ENCODE results near the gene ZSCAN9. TPM values are rescaled to one million over a fixed set of nuclear protein-coding genes. Genes with fewer than 3 reads are reported as not detected.

ZSCAN9 gene
- total RNA-seq, 1 experiment from 2014 or later: 13.9 TPM

DNA sequence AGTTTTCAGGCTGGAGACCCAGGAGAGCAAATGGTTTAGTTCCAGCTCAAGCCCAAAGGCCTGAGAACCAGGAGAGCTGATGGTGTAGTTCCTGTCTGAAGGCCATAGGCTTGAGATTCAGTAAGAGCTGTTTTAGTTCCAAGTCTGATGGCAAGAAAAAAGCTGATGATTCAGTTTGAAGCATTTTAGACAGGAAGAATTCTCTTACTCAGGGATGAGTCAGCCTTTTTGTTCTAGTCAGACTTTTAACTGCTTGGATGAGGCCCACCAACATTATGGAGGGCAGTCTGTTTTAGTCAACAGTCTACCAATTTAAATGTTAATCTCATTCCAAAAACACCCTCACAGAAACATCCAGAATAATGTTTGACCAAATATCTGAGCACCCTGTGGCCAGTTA is 44.4 kb downstream of the ZSCAN9 start:
- Mint-ChIP-seq H3K27me3 (ENCODE audit: insufficient read depth, unreplicated experiment) (no peaks in the 10 kb centered on the region), H3K36me3 (ENCODE audit: insufficient read depth, unreplicated experiment) (no peaks in the 10 kb centered on the region), H3K4me3 (ENCODE audit: unreplicated experiment) (no peak overlapping the region), H3K4me1 (ENCODE audit: low read depth, unreplicated experiment) (no peaks in the 10 kb centered on the region), H3K27ac (ENCODE audit: unreplicated experiment) (no peak overlapping the region), H3K9me3 (ENCODE audit: unreplicated experiment) (no peaks in the 10 kb centered on the region)
- Histone ChIP-seq H3K36me3 (ENCODE audit: control insufficient read depth, insufficient read depth, low read length) (no peaks in the 10 kb centered on the region; the same call in 1 of the 2 replicates), H3K9me3 (no peaks in the 10 kb centered on the region), H3K4me1 (peaks cover 11% of the 10 kb centered on the region), H3K4me3 (ENCODE audit: low read depth, low read length) (no peak overlapping the region), H3K27me3 (replicated peaks; ENCODE audit: control insufficient read depth, insufficient read depth, low read length) (no peaks in the 10 kb centered on the region)
- intact Hi-C loops (cut with micrococcal nuclease; ENCODE audit: unreplicated experiment): no loop called here
- POLR2A ChIA-PET: no interaction called here
- no TSS peak for BruUV-seq (replicated peaks)
- TF ChIP-seq, protein P1, sequence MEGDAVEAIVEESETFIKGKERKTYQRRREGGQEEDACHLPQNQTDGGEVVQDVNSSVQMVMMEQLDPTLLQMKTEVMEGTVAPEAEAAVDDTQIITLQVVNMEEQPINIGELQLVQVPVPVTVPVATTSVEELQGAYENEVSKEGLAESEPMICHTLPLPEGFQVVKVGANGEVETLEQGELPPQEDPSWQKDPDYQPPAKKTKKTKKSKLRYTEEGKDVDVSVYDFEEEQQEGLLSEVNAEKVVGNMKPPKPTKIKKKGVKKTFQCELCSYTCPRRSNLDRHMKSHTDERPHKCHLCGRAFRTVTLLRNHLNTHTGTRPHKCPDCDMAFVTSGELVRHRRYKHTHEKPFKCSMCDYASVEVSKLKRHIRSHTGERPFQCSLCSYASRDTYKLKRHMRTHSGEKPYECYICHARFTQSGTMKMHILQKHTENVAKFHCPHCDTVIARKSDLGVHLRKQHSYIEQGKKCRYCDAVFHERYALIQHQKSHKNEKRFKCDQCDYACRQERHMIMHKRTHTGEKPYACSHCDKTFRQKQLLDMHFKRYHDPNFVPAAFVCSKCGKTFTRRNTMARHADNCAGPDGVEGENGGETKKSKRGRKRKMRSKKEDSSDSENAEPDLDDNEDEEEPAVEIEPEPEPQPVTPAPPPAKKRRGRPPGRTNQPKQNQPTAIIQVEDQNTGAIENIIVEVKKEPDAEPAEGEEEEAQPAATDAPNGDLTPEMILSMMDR (IDR thresholded peaks at IDR 0.05; ENCODE audit: insufficient read depth in 1 of 2, low read depth in 1 of 2, low read length in 1 of 2, severe bottlenecking in 1 of 2, unreplicated experiment in 1 of 2): no peak
- CTCF ChIA-PET: no interaction called here
- no peak for DNase-seq

DNA sequence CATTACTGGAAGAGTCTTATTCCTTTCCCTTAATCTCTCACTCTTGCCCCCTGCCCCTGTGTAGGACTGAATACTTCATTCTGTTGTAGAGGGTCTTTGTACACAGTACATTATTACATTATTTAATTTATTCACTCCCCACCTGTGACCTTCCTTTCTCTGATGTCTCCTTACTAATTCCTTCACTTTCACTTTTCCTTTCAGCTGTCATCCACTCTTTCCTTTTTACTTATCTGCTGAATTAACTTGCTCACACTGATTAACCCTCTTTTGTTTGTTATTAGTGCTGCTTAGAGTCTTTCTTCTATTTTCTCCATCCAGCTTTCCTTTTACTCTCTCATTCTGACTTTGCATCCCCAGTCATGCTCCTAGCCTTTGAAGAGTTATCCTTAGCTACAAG is 49.8 kb downstream of the ZSCAN9 start:
- ChIA-PET POLR2A (no interaction called here), CTCF (no interaction called here)
- TF ChIP-seq, protein P1 (IDR thresholded peaks at IDR 0.05; ENCODE audit: insufficient read depth in 1 of 2, low read depth in 1 of 2, low read length in 1 of 2, severe bottlenecking in 1 of 2, unreplicated experiment in 1 of 2): no peak
- no peak overlapping the region for H3K4me3 ChIP-seq (ENCODE audit: low read depth, low read length)
- H3K4me1 ChIP-seq: no peaks in the 10 kb centered on the region
- no peaks in the 10 kb centered on the region for H3K36me3 Mint-ChIP-seq (ENCODE audit: insufficient read depth, unreplicated experiment)
- H3K4me3 Mint-ChIP-seq (ENCODE audit: unreplicated experiment): no peak overlapping the region
- no peaks in the 10 kb centered on the region; the same call in 1 of the 2 replicates for H3K36me3 ChIP-seq (ENCODE audit: control insufficient read depth, insufficient read depth, low read length)
- H3K27ac Mint-ChIP-seq (ENCODE audit: unreplicated experiment): no peak overlapping the region
- H3K4me1 Mint-ChIP-seq (ENCODE audit: low read depth, unreplicated experiment): no peaks in the 10 kb centered on the region
- no peaks in the 10 kb centered on the region for H3K9me3 ChIP-seq
- no TSS peak for BruUV-seq (replicated peaks)
- no peaks in the 10 kb centered on the region for H3K27me3 ChIP-seq (replicated peaks; ENCODE audit: control insufficient read depth, insufficient read depth, low read length)
- intact Hi-C loops (cut with micrococcal nuclease; ENCODE audit: unreplicated experiment): no loop called here
- no peaks in the 10 kb centered on the region for H3K9me3 Mint-ChIP-seq (ENCODE audit: unreplicated experiment)
- H3K27me3 Mint-ChIP-seq (ENCODE audit: insufficient read depth, unreplicated experiment): no peaks in the 10 kb centered on the region
- no peak for DNase-seq

DNA sequence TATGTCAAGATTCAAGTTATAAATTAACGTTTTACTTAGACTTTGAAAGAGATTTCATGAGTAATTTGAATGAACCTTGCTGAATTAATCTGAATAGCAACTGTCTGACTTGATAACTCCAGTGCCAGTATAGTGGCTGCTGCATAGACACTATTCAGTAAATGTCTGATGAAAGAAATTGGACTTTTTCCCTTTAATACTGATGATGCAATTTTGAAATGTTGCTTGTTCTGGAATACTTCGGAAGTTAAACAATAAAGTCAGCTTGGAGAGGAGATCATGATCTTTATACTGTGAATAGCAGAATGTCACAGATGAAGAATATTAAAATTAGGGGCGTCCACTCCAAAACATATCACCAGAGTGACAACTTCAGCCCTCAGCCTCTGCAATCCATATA is 52.7 kb downstream of the ZSCAN9 start:
- CTCF ChIA-PET: no interaction called here
- no peaks in the 10 kb centered on the region for H3K27me3 Mint-ChIP-seq (ENCODE audit: insufficient read depth, unreplicated experiment)
- Histone ChIP-seq H3K4me3 (ENCODE audit: low read depth, low read length) (no peak overlapping the region), H3K27me3 (replicated peaks; ENCODE audit: control insufficient read depth, insufficient read depth, low read length) (no peaks in the 10 kb centered on the region), H3K36me3 (ENCODE audit: control insufficient read depth, insufficient read depth, low read length) (no peaks in the 10 kb centered on the region), H3K4me1 (0 out of 2 replicates have a peak, but pooled peaks cover 4% of the 10 kb centered on the region), H3K9me3 (no peaks in the 10 kb centered on the region)
- H3K9me3 Mint-ChIP-seq (ENCODE audit: unreplicated experiment): no peaks in the 10 kb centered on the region
- H3K4me3 Mint-ChIP-seq (ENCODE audit: unreplicated experiment): no peak overlapping the region
- no peak for DNase-seq
- no peak overlapping the region for H3K27ac Mint-ChIP-seq (ENCODE audit: unreplicated experiment)
- BruUV-seq (replicated peaks): no TSS peak
- intact Hi-C loops (cut with micrococcal nuclease; ENCODE audit: unreplicated experiment): no loop called here
- POLR2A ChIA-PET: no interaction called here
- no peaks in the 10 kb centered on the region for H3K36me3 Mint-ChIP-seq (ENCODE audit: insufficient read depth, unreplicated experiment)
- peaks cover 10% of the 10 kb centered on the region for H3K4me1 Mint-ChIP-seq (ENCODE audit: low read depth, unreplicated experiment)
- TF ChIP-seq, protein P1 (IDR thresholded peaks at IDR 0.05; ENCODE audit: insufficient read depth in 1 of 2, low read depth in 1 of 2, low read length in 1 of 2, severe bottlenecking in 1 of 2, unreplicated experiment in 1 of 2): no peak

Data from Caco-2 (cell line).